Dendritic cell treated with granulocyte-macrophage colony-stimulating factor and Interleukin-4, amounts not matched to agents 40 ng/mL and 50 ng/mL, for 4 days (primary cell): ENCODE data around the gene PPP1R16B.
A peak's percentile ranks its signal among the peaks of the same experiment; 100 is the strongest.

Experiments
- H3K27ac Mint-ChIP-seq: one replicate; pipeline ENCODE4 v1.8.0; 2022; ENCODE audit warnings: mild to moderate bottlenecking, mixed read lengths
- H3K27me3 Mint-ChIP-seq: one replicate; pipeline ENCODE4 v1.8.0; 2022; ENCODE audit warnings: mild to moderate bottlenecking, mixed read lengths
- H3K36me3 Mint-ChIP-seq: one replicate; pipeline ENCODE4 v1.8.0; 2022; ENCODE audit warnings: low read depth, mixed read lengths
- H3K4me1 Mint-ChIP-seq: one replicate; pipeline ENCODE4 v1.8.0; 2022; ENCODE audit warnings: low read depth, mixed read lengths
- H3K4me3 Mint-ChIP-seq: one replicate; pipeline ENCODE4 v1.8.0; 2022; ENCODE audit warnings: mild to moderate bottlenecking, moderate library complexity, mixed read lengths
- H3K9me3 Mint-ChIP-seq: one replicate; pipeline ENCODE4 v1.8.0; 2022; ENCODE audit warnings: mixed read lengths
- intact Hi-C: fragments of 100-400 bp; cut with micrococcal nuclease; formaldehyde crosslinking; loops from one replicate; pipeline ENCODE4 v1.15.0; 2022

PPP1R16B gene

GRCh38 chr20:38805502-38805957, at the start of gene PPP1R16B:
TSS of gene PPP1R16B (plus strand) at chr20:38805697. CDS start at chr20:38835926, 30,229 bp downstream.
- peaks cover 6% of the 10 kb centered on the region for H3K36me3 Mint-ChIP-seq

GRCh38 chr20:38757145-38757775, 48.2 kb upstream of the PPP1R16B start:
- no peak overlapping the region for H3K27ac Mint-ChIP-seq
- no peak overlapping the region for H3K4me3 Mint-ChIP-seq
- peaks cover 19% of the 10 kb centered on the region for H3K4me1 Mint-ChIP-seq
- H3K27me3 Mint-ChIP-seq = no peaks in the 10 kb centered on the region
- intact Hi-C loops = no loop called here
- no peaks in the 10 kb centered on the region for H3K9me3 Mint-ChIP-seq
- peaks cover 96% of the 10 kb centered on the region for H3K36me3 Mint-ChIP-seq

More at GRCh38 chr20:38805502-38805957, at the start of gene PPP1R16B:
- Mint-ChIP-seq H3K4me3 (peak within 1 kb of the TSS; percentile 81), H3K27ac (peak within 1 kb of the TSS; percentile 48), H3K27me3 (peaks cover 35% of the 10 kb centered on the region), H3K9me3 (no peaks in the 10 kb centered on the region), H3K4me1 (peaks cover 42% of the 10 kb centered on the region)
- intact Hi-C loops = loop anchor here (5.0 kb wide), 1 partner anchor 87 kb away; no protein-coding TSS in a partner anchor

GRCh38 chr20:38759106-38759505, 46.4 kb upstream of the PPP1R16B start:
- intact Hi-C loops = no loop called here
- no peaks in the 10 kb centered on the region for H3K9me3 Mint-ChIP-seq
- peaks cover 97% of the 10 kb centered on the region for H3K36me3 Mint-ChIP-seq
- H3K27me3 Mint-ChIP-seq = no peaks in the 10 kb centered on the region
- H3K27ac Mint-ChIP-seq = no peak overlapping the region
- H3K4me3 Mint-ChIP-seq = no peak overlapping the region
- peaks cover 19% of the 10 kb centered on the region for H3K4me1 Mint-ChIP-seq

- H3K27ac Mint-ChIP-seq = no peak overlapping the region
- intact Hi-C loops = no loop called here
- no peaks in the 10 kb centered on the region for H3K9me3 Mint-ChIP-seq
- peaks cover 12% of the 10 kb centered on the region for H3K4me1 Mint-ChIP-seq
- no peaks in the 10 kb centered on the region for H3K27me3 Mint-ChIP-seq
- H3K36me3 Mint-ChIP-seq = peaks cover 95% of the 10 kb centered on the region
- H3K4me3 Mint-ChIP-seq = no peak overlapping the region
Observed at GRCh38 chr20:38760978-38761377, 44.5 kb upstream of the PPP1R16B start.

GRCh38 chr20:38762174-38762573, 43.3 kb upstream of the PPP1R16B start:
- Mint-ChIP-seq H3K4me3 (no peak overlapping the region), H3K27ac (no peak overlapping the region), H3K36me3 (peaks cover 95% of the 10 kb centered on the region), H3K4me1 (peaks cover 12% of the 10 kb centered on the region), H3K9me3 (no peaks in the 10 kb centered on the region), H3K27me3 (no peaks in the 10 kb centered on the region)
- intact Hi-C loops = no loop called here

GRCh38 chr20:38763616-38764015, 41.9 kb upstream of the PPP1R16B start:
- peaks cover 12% of the 10 kb centered on the region for H3K4me1 Mint-ChIP-seq
- no peaks in the 10 kb centered on the region for H3K27me3 Mint-ChIP-seq
- peaks cover 96% of the 10 kb centered on the region for H3K36me3 Mint-ChIP-seq
- intact Hi-C loops = no loop called here
- no peaks in the 10 kb centered on the region for H3K9me3 Mint-ChIP-seq
- no peak overlapping the region for H3K4me3 Mint-ChIP-seq
- H3K27ac Mint-ChIP-seq = no peak overlapping the region

GRCh38 chr20:38764567-38765318, 40.8 kb upstream of the PPP1R16B start:
- H3K27me3 Mint-ChIP-seq = no peaks in the 10 kb centered on the region
- intact Hi-C loops = no loop called here
- no peak overlapping the region for H3K27ac Mint-ChIP-seq
- H3K4me3 Mint-ChIP-seq = no peak overlapping the region
- H3K36me3 Mint-ChIP-seq = peaks cover 98% of the 10 kb centered on the region
- H3K4me1 Mint-ChIP-seq = peaks cover 12% of the 10 kb centered on the region
- H3K9me3 Mint-ChIP-seq = no peaks in the 10 kb centered on the region

GRCh38 chr20:38766071-38766470, 39.4 kb upstream of the PPP1R16B start:
- intact Hi-C loops = no loop called here
- H3K9me3 Mint-ChIP-seq = no peaks in the 10 kb centered on the region
- peaks cover 96% of the 10 kb centered on the region for H3K36me3 Mint-ChIP-seq
- peaks cover 11% of the 10 kb centered on the region for H3K4me1 Mint-ChIP-seq
- H3K27ac Mint-ChIP-seq = no peak overlapping the region
- H3K4me3 Mint-ChIP-seq = no peak overlapping the region
- no peaks in the 10 kb centered on the region for H3K27me3 Mint-ChIP-seq

GRCh38 chr20:38769376-38770295, 35.9 kb upstream of the PPP1R16B start:
- intact Hi-C loops = no loop called here
- Mint-ChIP-seq H3K4me3 (no peak overlapping the region), H3K4me1 (no peaks in the 10 kb centered on the region), H3K9me3 (peaks cover 17% of the 10 kb centered on the region), H3K36me3 (peaks cover 96% of the 10 kb centered on the region), H3K27me3 (no peaks in the 10 kb centered on the region), H3K27ac (no peak overlapping the region)

GRCh38 chr20:38770546-38770945, 35.0 kb upstream of the PPP1R16B start:
- H3K4me3 Mint-ChIP-seq = no peak overlapping the region
- H3K4me1 Mint-ChIP-seq = no peaks in the 10 kb centered on the region
- intact Hi-C loops = no loop called here
- no peak overlapping the region for H3K27ac Mint-ChIP-seq
- H3K36me3 Mint-ChIP-seq = peaks cover 96% of the 10 kb centered on the region
- peaks cover 17% of the 10 kb centered on the region for H3K9me3 Mint-ChIP-seq
- no peaks in the 10 kb centered on the region for H3K27me3 Mint-ChIP-seq

GRCh38 chr20:38770970-38771369, 34.5 kb upstream of the PPP1R16B start:
- H3K4me3 Mint-ChIP-seq = no peak overlapping the region
- peaks cover 92% of the 10 kb centered on the region for H3K36me3 Mint-ChIP-seq
- no peaks in the 10 kb centered on the region for H3K4me1 Mint-ChIP-seq
- no peaks in the 10 kb centered on the region for H3K27me3 Mint-ChIP-seq
- intact Hi-C loops = no loop called here
- no peak overlapping the region for H3K27ac Mint-ChIP-seq
- peaks cover 17% of the 10 kb centered on the region for H3K9me3 Mint-ChIP-seq

GRCh38 chr20:38771621-38772020, 33.9 kb upstream of the PPP1R16B start:
- Mint-ChIP-seq H3K4me3 (no peak overlapping the region), H3K36me3 (peaks cover 86% of the 10 kb centered on the region)
- intact Hi-C loops = no loop called here

GRCh38 chr20:38774167-38774566, 31.3 kb upstream of the PPP1R16B start:
- H3K27me3 Mint-ChIP-seq = no peaks in the 10 kb centered on the region
- H3K36me3 Mint-ChIP-seq = peaks cover 60% of the 10 kb centered on the region
- intact Hi-C loops = no loop called here
- H3K4me1 Mint-ChIP-seq = no peaks in the 10 kb centered on the region
- no peak overlapping the region for H3K4me3 Mint-ChIP-seq
- peaks cover 17% of the 10 kb centered on the region for H3K9me3 Mint-ChIP-seq
- no peak overlapping the region for H3K27ac Mint-ChIP-seq

More at GRCh38 chr20:38771621-38772020, 33.9 kb upstream of the PPP1R16B start:
- no peaks in the 10 kb centered on the region for H3K4me1 Mint-ChIP-seq
- peaks cover 17% of the 10 kb centered on the region for H3K9me3 Mint-ChIP-seq
- H3K27me3 Mint-ChIP-seq = no peaks in the 10 kb centered on the region
- no peak overlapping the region for H3K27ac Mint-ChIP-seq

GRCh38 chr20:38776363-38776762, 29.1 kb upstream of the PPP1R16B start:
- H3K4me1 Mint-ChIP-seq = no peaks in the 10 kb centered on the region
- no peak overlapping the region for H3K4me3 Mint-ChIP-seq
- H3K27me3 Mint-ChIP-seq = no peaks in the 10 kb centered on the region
- H3K27ac Mint-ChIP-seq = no peak overlapping the region
- H3K9me3 Mint-ChIP-seq = peaks cover 17% of the 10 kb centered on the region
- intact Hi-C loops = no loop called here
- H3K36me3 Mint-ChIP-seq = peaks cover 40% of the 10 kb centered on the region
